NB4 (cell line): ENCODE results near the gene OR13C3.

Experiments used
- DNase-seq: peaks from one replicate; pipeline ENCODE4 v3.0.0; 2010; ENCODE audit warnings: low read depth
- H3K4me3 ChIP-seq: one replicate; pipeline ENCODE4 v1.5.1; 2011; ENCODE audit warnings: mild to moderate bottlenecking, low read depth, low read length, moderate library complexity
- MYC ChIP-seq: IDR thresholded peaks from 2 replicates; pipeline ENCODE4 v1.6.1; 2011; ENCODE audit warnings: low read depth, low read length
- POLR2A ChIP-seq: IDR thresholded peaks from 2 replicates; pipeline ENCODE4 v1.6.1; 2011; ENCODE audit warnings: mild to moderate bottlenecking; ENCODE audit not compliant: insufficient read length; ENCODE audit errors: extremely low read depth
- TF ChIP-seq, protein P1 (sequence below): IDR thresholded peaks from one replicate; pipeline ENCODE4 v1.5.1; 2012; ENCODE audit warnings: low read depth, low read length
- TF ChIP-seq, protein P2 (sequence below): IDR thresholded peaks from 2 replicates; pipeline ENCODE4 v1.6.1; 2011; ENCODE audit warnings: low read depth, low read length

Gene OR13C3

DNA sequence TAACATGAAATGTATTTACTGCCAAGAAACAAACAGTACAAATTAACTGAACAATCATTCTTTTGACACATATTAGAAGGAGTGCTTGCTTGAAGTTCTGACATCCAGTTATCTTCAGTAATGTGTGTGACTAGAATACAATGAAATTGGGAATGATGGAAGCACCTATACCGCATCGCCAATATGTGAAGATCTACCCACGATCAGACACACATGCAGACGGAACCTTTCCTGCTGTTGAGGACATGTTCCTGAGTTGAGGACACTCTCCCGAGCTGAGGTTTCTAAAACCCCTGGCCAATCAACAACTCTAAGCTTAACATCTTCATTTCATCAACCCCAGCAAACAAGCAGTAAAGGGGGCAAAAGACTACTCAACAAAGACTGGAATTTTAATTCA lies at the start of gene OR13C3:
OR13C3 (minus strand) TSS at position 101 of the 400 bp plus-strand sequence. CDS start 133 bp downstream, outside the sequence.
- TF ChIP-seq, protein P1, sequence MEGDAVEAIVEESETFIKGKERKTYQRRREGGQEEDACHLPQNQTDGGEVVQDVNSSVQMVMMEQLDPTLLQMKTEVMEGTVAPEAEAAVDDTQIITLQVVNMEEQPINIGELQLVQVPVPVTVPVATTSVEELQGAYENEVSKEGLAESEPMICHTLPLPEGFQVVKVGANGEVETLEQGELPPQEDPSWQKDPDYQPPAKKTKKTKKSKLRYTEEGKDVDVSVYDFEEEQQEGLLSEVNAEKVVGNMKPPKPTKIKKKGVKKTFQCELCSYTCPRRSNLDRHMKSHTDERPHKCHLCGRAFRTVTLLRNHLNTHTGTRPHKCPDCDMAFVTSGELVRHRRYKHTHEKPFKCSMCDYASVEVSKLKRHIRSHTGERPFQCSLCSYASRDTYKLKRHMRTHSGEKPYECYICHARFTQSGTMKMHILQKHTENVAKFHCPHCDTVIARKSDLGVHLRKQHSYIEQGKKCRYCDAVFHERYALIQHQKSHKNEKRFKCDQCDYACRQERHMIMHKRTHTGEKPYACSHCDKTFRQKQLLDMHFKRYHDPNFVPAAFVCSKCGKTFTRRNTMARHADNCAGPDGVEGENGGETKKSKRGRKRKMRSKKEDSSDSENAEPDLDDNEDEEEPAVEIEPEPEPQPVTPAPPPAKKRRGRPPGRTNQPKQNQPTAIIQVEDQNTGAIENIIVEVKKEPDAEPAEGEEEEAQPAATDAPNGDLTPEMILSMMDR, result no peak
- TF ChIP-seq, protein P2, sequence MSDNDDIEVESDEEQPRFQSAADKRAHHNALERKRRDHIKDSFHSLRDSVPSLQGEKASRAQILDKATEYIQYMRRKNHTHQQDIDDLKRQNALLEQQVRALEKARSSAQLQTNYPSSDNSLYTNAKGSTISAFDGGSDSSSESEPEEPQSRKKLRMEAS, result no peak
- TF ChIP-seq MYC, result no peak
- no peak for TF ChIP-seq POLR2A
- no peak within 1 kb of the TSS for H3K4me3 ChIP-seq
- DNase-seq, result no peak

DNA sequence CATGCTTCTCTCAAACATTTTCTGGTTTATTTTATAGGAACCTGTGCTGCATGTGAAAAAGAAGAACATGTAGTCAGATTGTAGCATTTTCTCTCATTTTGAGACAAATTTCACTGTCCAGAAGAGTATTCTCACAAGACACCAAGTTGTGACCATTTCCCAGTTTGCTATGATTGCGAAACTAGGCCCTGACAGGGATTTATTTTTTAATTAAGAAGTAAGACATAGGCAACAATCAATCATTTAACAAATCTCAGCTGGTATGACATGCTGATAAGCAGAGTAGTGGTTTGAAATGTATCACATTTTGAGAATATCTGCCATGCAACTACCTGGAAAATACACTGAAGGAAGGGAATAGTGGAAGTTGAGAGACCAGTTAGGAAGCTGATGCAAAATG lies 43.9 kb upstream of the OR13C3 start:
- H3K4me3 ChIP-seq, result no peak overlapping the region
- no peak for DNase-seq
- TF ChIP-seq, protein P2, result no peak
- TF ChIP-seq MYC, result no peak
- TF ChIP-seq POLR2A, result no peak
- TF ChIP-seq, protein P1, result no peak

DNA sequence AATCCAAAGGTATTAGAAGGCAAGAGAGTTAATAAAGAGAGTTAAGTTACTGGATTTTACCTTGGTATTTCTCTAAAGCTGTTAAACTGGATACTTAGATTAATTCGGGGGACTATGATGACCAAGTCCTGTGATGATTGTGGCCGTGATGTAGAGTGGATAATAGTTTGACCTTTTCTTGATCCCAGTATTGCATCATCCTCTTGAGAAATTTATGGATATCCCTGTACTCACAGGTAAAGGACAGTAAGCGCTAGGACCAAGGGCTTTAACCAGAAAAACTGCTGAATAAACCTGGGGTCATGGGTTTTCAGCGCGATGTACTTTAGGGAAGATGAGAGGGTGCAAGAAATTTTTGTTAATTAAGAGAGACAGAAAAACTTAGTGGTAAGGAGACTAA lies 40.6 kb upstream of the OR13C3 start:
- H3K4me3 ChIP-seq, result no peak overlapping the region
- DNase-seq, result no peak
- TF ChIP-seq, protein P1, result no peak
- TF ChIP-seq, protein P2, result no peak
- no peak for TF ChIP-seq POLR2A

DNA sequence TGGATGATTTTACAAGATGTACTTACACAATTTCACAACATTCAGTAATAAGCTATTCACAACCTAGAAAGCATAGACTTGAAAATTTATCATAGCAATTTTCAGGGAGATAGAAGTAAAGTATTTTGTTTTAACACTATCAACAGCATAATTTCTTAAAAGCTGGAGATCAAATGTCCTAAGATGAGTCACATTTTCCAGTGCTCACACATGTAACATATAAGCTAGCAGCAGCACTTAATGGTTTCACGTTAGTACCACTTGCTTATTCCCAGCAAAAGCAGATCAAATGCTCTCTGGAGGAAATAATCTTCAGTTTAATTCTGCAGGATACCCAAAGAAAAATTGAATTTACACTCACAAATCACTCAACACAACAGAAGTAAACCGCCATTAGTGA lies 38.8 kb upstream of the OR13C3 start:
- no peak for DNase-seq
- TF ChIP-seq, protein P1, result no peak
- TF ChIP-seq MYC (no peak), POLR2A (no peak)
- TF ChIP-seq, protein P2, result no peak
- H3K4me3 ChIP-seq, result no peak overlapping the region

DNA sequence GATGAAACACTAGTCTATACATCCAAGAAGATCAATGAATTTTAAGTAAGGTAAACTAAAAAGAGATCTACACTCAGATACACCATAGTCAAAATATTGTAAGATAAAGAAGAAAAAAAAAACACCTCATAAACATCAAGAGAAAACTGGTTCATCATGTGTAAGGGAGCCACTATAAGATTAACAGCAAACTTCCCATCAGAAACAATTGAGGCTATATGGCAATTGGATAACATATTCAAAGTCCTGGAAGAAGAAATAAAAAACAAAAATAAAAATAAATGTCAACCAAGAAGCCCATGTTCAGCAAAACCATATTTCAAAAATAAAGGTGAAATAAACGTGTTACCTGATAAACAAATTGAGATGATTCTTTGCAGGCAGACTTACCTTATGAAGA lies 36.0 kb upstream of the OR13C3 start:
- DNase-seq, result no peak
- TF ChIP-seq, protein P2, result no peak
- no peak for TF ChIP-seq POLR2A
- TF ChIP-seq MYC, result no peak
- TF ChIP-seq, protein P1, result no peak
- H3K4me3 ChIP-seq, result no peak overlapping the region

DNA sequence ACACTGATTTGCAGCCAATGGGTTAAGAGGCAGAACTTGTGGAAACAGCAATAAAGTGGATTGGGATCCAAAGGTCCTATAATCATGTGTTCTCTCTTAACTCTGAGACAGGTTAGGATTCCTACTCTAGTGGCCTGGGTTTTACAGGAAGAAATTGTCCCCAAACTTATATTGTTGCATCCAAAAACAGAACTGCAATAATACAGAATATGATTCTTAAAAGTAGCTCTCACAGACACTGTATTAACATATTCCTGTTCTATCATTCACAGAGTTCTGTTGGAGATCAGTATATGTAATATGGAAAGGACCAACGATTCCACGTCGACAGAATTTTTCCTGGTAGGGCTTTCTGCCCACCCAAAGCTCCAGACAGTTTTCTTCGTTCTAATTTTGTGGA lies 32.2 kb upstream of the OR13C3 start, which contains the start of gene OR13C8:
OR13C8 (plus strand) TSS at position 301 of the 400 bp plus-strand sequence; CDS start at position 301, 0 bp downstream.
- TF ChIP-seq MYC, result no peak
- TF ChIP-seq, protein P1, result no peak
- TF ChIP-seq POLR2A, result no peak
- TF ChIP-seq, protein P2, result no peak
- no peak within 1 kb of the TSS for H3K4me3 ChIP-seq
- DNase-seq, result no peak
